Activated naive CD4-positive, alpha-beta T cell treated with anti-CD3 and anti-CD28 coated beads, Interleukin-2, amount 50 U/mL, for 16 hours (primary cell): ENCODE measurements around the gene ADISSP.
A peak's percentile ranks its signal among the peaks of the same experiment; 100 is the strongest.

ENCODE experiments used
- DNase-seq: peaks from one replicate; pipeline ENCODE4 v3.0.0-alpha.2; 2020

The ADISSP gene

GRCh38 chr20:3778976-3779375 lies 11.4 kb upstream of the ADISSP start:
- no peak for DNase-seq

- DNase-seq, result no peak
Measured at GRCh38 chr20:3777716-3778629, 10.4 kb upstream of the ADISSP start.

GRCh38 chr20:3777381-3777715 lies 9.8 kb upstream of the ADISSP start:
- DNase-seq, result no peak

- no peak for DNase-seq
Measured at GRCh38 chr20:3775457-3776108, 8.0 kb upstream of the ADISSP start.

- DNase-seq, result no peak
Measured at GRCh38 chr20:3771552-3772058, 4.1 kb upstream of the ADISSP start.

GRCh38 chr20:3768342-3769130 lies 983 bp upstream of the ADISSP start:
- DNase-seq, result peak; percentile 84

- no peak for DNase-seq
Measured at GRCh38 chr20:3767110-3767426, 485 bp downstream of the ADISSP start.

- no peak for DNase-seq
Measured at GRCh38 chr20:3766422-3767109, 987 bp downstream of the ADISSP start.

GRCh38 chr20:3765171-3765882 lies 2.2 kb downstream of the ADISSP start:
- DNase-seq, result no peak

GRCh38 chr20:3764659-3765058 lies 2.9 kb downstream of the ADISSP start:
- no peak for DNase-seq

GRCh38 chr20:3763671-3764601 lies 3.6 kb downstream of the ADISSP start:
- DNase-seq, result no peak

GRCh38 chr20:3760655-3761348 lies 6.8 kb downstream of the ADISSP start:
- DNase-seq, result no peak

- no peak for DNase-seq
Measured at GRCh38 chr20:3759884-3760283, 7.7 kb downstream of the ADISSP start.

GRCh38 chr20:3759316-3759823 lies 8.2 kb downstream of the ADISSP start:
- DNase-seq, result no peak

- DNase-seq, result no peak
Measured at GRCh38 chr20:3758566-3758965, 9.0 kb downstream of the ADISSP start.

- no peak for DNase-seq
Measured at GRCh38 chr20:3757268-3757667, 10.3 kb downstream of the ADISSP start.

- no peak for DNase-seq
Measured at GRCh38 chr20:3755814-3756480, 11.6 kb downstream of the ADISSP start.

- no peak for DNase-seq
Measured at GRCh38 chr20:3755269-3755668, 12.3 kb downstream of the ADISSP start.

- DNase-seq, result no peak
Measured at GRCh38 chr20:3754276-3754630, 13.3 kb downstream of the ADISSP start.
